ENCODE measurements around the gene CLCN1. TPM values are rescaled to one million over a fixed set of nuclear protein-coding genes. Genes with fewer than 3 reads are reported as not detected.

CLCN1 gene
- total RNA-seq, 1 donor from 2014 or later, result 0.14 TPM

DNA sequence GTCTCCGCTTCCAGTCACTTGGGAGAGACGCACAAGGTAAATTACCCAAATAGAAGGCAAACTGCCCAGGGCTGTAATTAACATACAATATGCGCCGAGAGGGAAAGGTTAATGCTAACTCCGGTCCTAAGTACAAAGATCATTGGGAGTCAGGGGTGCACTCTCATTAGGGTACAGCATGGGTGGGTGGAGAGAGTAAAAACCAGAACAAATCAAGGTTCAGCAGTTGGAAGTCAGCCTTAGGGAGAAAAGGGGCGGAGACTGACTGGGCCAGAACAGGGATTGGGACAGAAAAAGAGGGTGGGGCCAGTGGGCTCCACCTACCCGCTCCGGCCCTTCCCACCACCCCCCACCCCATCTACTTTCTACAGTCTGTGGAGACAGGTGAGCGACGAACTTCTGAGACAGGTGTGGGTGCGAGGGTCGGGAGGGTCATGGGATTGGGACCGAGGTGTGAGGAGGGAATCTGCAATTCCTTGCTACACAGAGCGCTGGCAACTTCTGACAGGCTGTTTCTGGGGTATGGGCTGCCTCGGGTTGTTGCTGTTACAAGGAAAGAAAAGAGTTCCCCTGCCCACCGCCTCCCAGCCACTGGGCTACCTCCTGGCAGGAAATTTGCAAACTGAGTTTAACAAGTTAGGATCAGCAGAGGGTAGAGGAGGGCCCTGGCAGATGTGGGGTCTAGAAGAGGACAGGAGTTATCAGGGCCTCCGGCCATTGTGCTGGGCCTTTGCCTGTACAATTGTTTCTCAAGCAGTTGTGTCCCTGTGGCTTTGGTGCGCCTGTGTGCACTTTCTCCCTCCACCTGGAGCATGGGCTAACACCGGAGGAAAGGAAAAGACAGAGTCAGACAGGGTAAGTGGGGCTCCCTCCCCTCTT is 31.1 kb upstream of the CLCN1 start, which contains the start of gene TMEM139:
Gene TMEM139, plus strand, starts transcription at position 368 of the 879 bp plus-strand sequence. CDS start 1,000 bp downstream, outside the sequence.
- H3K4me1 Mint-ChIP-seq (ENCODE audit: low read depth), result peaks cover 31% of the 10 kb centered on the region
- peak within 1 kb of the TSS; percentile 63 for H3K4me3 Mint-ChIP-seq (ENCODE audit: low read depth)
- no peaks in the 10 kb centered on the region for H3K27me3 Mint-ChIP-seq
- H3K27ac Mint-ChIP-seq, result peak within 1 kb of the TSS; percentile 73
- DNase-seq (ENCODE audit: low spot score, unreplicated experiment), result no peak
- no peak for TF ChIP-seq CTCF (IDR thresholded peaks at IDR 0.05; ENCODE audit: unreplicated experiment)
- peaks cover 8% of the 10 kb centered on the region for H3K9me3 Mint-ChIP-seq (ENCODE audit: low read depth)
- H3K36me3 Mint-ChIP-seq (ENCODE audit: insufficient read depth), result peaks cover 9% of the 10 kb centered on the region

DNA sequence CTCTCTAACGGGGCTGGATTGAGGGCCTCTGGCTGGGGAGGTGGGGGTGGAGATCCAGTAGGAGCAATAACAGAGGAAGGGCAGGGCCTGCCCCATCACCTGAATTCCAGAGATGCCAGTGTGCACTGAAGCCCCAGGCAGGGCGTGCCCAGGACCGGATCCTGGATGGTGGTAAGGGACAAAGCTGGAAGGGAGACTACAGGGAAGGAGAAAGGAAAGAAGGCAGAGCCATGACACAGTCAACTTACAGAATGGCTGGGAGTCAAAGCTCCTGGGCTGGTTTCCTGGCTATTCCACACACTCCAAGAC is 30.5 kb upstream of the CLCN1 start:
- TF ChIP-seq CTCF (IDR thresholded peaks at IDR 0.05; ENCODE audit: unreplicated experiment), result no peak
- H3K27ac Mint-ChIP-seq, result peak overlapping the region; percentile 73
- peaks cover 8% of the 10 kb centered on the region for H3K9me3 Mint-ChIP-seq (ENCODE audit: low read depth)
- no peak for DNase-seq (ENCODE audit: low spot score, unreplicated experiment)
- H3K36me3 Mint-ChIP-seq (ENCODE audit: insufficient read depth), result peaks cover 9% of the 10 kb centered on the region
- H3K4me1 Mint-ChIP-seq (ENCODE audit: low read depth), result peaks cover 29% of the 10 kb centered on the region
- H3K27me3 Mint-ChIP-seq, result no peaks in the 10 kb centered on the region
- peak overlapping the region; percentile 63 for H3K4me3 Mint-ChIP-seq (ENCODE audit: low read depth)

GRCh38 chr7:143285806-143286521 is 29.9 kb upstream of the CLCN1 start:
- Mint-ChIP-seq H3K36me3 (ENCODE audit: insufficient read depth) (peaks cover 9% of the 10 kb centered on the region), H3K27me3 (no peaks in the 10 kb centered on the region), H3K9me3 (ENCODE audit: low read depth) (peaks cover 8% of the 10 kb centered on the region), H3K27ac (peak overlapping the region; percentile 73), H3K4me1 (ENCODE audit: low read depth) (peaks cover 29% of the 10 kb centered on the region), H3K4me3 (ENCODE audit: low read depth) (no peak overlapping the region)
- no peak for TF ChIP-seq CTCF (IDR thresholded peaks at IDR 0.05; ENCODE audit: unreplicated experiment)
- no peak for DNase-seq (ENCODE audit: low spot score, unreplicated experiment)

DNA sequence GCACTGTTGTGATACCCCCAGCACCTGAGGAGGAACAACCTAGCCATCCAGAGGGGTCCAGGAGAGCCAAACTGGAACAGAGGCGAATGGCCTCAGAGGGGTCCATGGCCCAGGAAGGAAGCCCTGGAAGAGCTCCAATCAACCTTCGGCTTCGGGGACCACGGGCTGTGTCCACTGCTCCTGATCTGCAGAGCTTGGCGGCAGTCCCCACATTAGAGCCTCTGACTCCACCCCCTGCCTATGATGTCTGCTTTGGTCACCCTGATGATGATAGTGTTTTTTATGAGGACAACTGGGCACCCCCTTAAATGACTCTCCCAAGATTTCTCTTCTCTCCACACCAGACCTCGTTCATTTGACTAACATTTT is 29.4 kb upstream of the CLCN1 start:
- DNase-seq (ENCODE audit: low spot score, unreplicated experiment), result no peak
- Mint-ChIP-seq H3K27me3 (no peaks in the 10 kb centered on the region), H3K36me3 (ENCODE audit: insufficient read depth) (peaks cover 12% of the 10 kb centered on the region), H3K4me3 (ENCODE audit: low read depth) (no peak overlapping the region), H3K4me1 (ENCODE audit: low read depth) (peaks cover 33% of the 10 kb centered on the region), H3K9me3 (ENCODE audit: low read depth) (peaks cover 8% of the 10 kb centered on the region), H3K27ac (no peak overlapping the region)
- TF ChIP-seq CTCF (IDR thresholded peaks at IDR 0.05; ENCODE audit: unreplicated experiment), result no peak

DNA sequence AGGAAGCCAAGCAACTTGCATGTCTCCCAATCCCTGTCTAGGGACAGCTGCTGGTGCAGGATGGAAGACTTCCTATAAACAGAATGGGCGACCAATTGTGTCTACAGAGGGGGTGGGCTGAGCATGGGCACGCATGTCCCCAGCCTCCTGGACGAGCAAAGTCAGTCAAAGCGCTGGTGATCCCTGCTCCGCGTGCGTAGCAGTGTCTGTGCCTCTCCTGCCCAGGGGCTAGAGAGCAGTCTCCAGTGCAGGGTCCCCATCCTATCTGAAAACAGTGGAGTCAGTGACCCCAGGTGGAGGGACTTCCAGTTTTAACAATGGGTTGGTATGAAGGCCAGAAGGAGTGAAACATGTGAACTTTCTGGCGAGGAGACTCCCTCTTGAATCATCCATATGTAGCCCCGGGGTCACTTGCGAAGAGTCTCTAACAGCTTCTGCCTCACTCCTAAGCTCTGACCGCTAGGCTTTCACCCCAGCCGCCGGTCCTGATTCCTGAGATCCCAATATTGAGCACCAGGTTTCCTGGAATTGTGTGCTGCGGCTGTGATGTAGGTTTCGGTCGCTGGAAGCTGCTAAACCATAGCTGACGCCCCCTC is 28.5 kb upstream of the CLCN1 start:
- Mint-ChIP-seq H3K4me3 (ENCODE audit: low read depth) (peak overlapping the region; percentile 94), H3K27me3 (no peaks in the 10 kb centered on the region), H3K36me3 (ENCODE audit: insufficient read depth) (peaks cover 16% of the 10 kb centered on the region), H3K27ac (peak overlapping the region; percentile 96), H3K9me3 (ENCODE audit: low read depth) (peaks cover 8% of the 10 kb centered on the region), H3K4me1 (ENCODE audit: low read depth) (peaks cover 32% of the 10 kb centered on the region)
- TF ChIP-seq CTCF (IDR thresholded peaks at IDR 0.05; ENCODE audit: unreplicated experiment), result no peak
- no peak for DNase-seq (ENCODE audit: low spot score, unreplicated experiment)

Data from progenitor cell of endocrine pancreas (in vitro differentiated cells).